Measurements from ENCODE around the gene NAT16. TPM values are rescaled to one million over a fixed set of nuclear protein-coding genes. Genes with fewer than 3 reads are reported as not detected.

NAT16 gene
- total RNA-seq, 1 donor: not detected

- Histone ChIP-seq H3K79me2 (ENCODE audit: insufficient read depth, low read length) (no peaks in the 10 kb centered on the region), H3K27ac (ENCODE audit: low read depth, low read length) (no peak overlapping the region), H3K9me3 (ENCODE audit: low read depth, low read length) (no peaks in the 10 kb centered on the region), H4K20me1 (ENCODE audit: insufficient read depth, low read length) (peaks cover 9% of the 10 kb centered on the region), H3K4me1 (ENCODE audit: insufficient read depth, low read length) (peaks cover 22% of the 10 kb centered on the region), H3K4me2 (ENCODE audit: insufficient read depth, low read length) (no peak overlapping the region), H3K36me3 (ENCODE audit: insufficient read depth, low read length) (peaks cover 20% of the 10 kb centered on the region), H3K27me3 (ENCODE audit: insufficient read depth, low read length) (no peaks in the 10 kb centered on the region), H3K4me3 (ENCODE audit: insufficient read depth, low read length) (no peak overlapping the region), H2AFZ (ENCODE audit: low read length) (no peak overlapping the region)
- no peak for DNase-seq (ENCODE audit: insufficient read length, low spot score, missing footprints)
- no peak for TF ChIP-seq CTCF (IDR thresholded peaks at IDR 0.05; ENCODE audit: extremely low read depth, low read depth, low read length)
These were observed 39.2 kb downstream of the NAT16 start for GRCh38 chr7:101140746-101141382.

GRCh38 chr7:101140339-101140699 is 39.8 kb downstream of the NAT16 start:
- Histone ChIP-seq H2AFZ (ENCODE audit: low read length) (no peak overlapping the region), H3K79me2 (ENCODE audit: insufficient read depth, low read length) (no peaks in the 10 kb centered on the region), H3K27ac (ENCODE audit: low read depth, low read length) (peak overlapping the region; percentile 11), H3K4me3 (ENCODE audit: insufficient read depth, low read length) (no peak overlapping the region), H3K4me2 (ENCODE audit: insufficient read depth, low read length) (no peak overlapping the region), H4K20me1 (ENCODE audit: insufficient read depth, low read length) (peaks cover 14% of the 10 kb centered on the region), H3K4me1 (ENCODE audit: insufficient read depth, low read length) (peaks cover 26% of the 10 kb centered on the region), H3K36me3 (ENCODE audit: insufficient read depth, low read length) (peaks cover 26% of the 10 kb centered on the region), H3K9me3 (ENCODE audit: low read depth, low read length) (no peaks in the 10 kb centered on the region), H3K27me3 (ENCODE audit: insufficient read depth, low read length) (no peaks in the 10 kb centered on the region)
- no peak for TF ChIP-seq CTCF (IDR thresholded peaks at IDR 0.05; ENCODE audit: extremely low read depth, low read depth, low read length)
- DNase-seq (ENCODE audit: insufficient read length, low spot score, missing footprints): no peak

GRCh38 chr7:101138213-101138870 is 41.8 kb downstream of the NAT16 start:
- peaks cover 43% of the 10 kb centered on the region for H3K36me3 ChIP-seq (ENCODE audit: insufficient read depth, low read length)
- peak overlapping the region; percentile 79 for H3K27ac ChIP-seq (ENCODE audit: low read depth, low read length)
- H3K4me3 ChIP-seq (ENCODE audit: insufficient read depth, low read length): no peak overlapping the region
- H3K9me3 ChIP-seq (ENCODE audit: low read depth, low read length): no peaks in the 10 kb centered on the region
- H4K20me1 ChIP-seq (ENCODE audit: insufficient read depth, low read length): peaks cover 29% of the 10 kb centered on the region
- no peaks in the 10 kb centered on the region for H3K27me3 ChIP-seq (ENCODE audit: insufficient read depth, low read length)
- H3K4me1 ChIP-seq (ENCODE audit: insufficient read depth, low read length): peaks cover 40% of the 10 kb centered on the region
- DNase-seq (ENCODE audit: insufficient read length, low spot score, missing footprints): peak; percentile 94
- H2AFZ ChIP-seq (ENCODE audit: low read length): no peak overlapping the region
- H3K79me2 ChIP-seq (ENCODE audit: insufficient read depth, low read length): no peaks in the 10 kb centered on the region
- peak overlapping the region; percentile 18 for H3K4me2 ChIP-seq (ENCODE audit: insufficient read depth, low read length)
- TF ChIP-seq CTCF (IDR thresholded peaks at IDR 0.05; ENCODE audit: extremely low read depth, low read depth, low read length): peak; percentile 45

GRCh38 chr7:101137651-101138212 is 42.4 kb downstream of the NAT16 start:
- H4K20me1 ChIP-seq (ENCODE audit: insufficient read depth, low read length): peaks cover 31% of the 10 kb centered on the region

More at GRCh38 chr7:101137651-101138212, 42.4 kb downstream of the NAT16 start:
- no peaks in the 10 kb centered on the region for H3K79me2 ChIP-seq (ENCODE audit: insufficient read depth, low read length)
- no peak overlapping the region for H2AFZ ChIP-seq (ENCODE audit: low read length)
- H3K4me2 ChIP-seq (ENCODE audit: insufficient read depth, low read length): peak overlapping the region; percentile 18
- peak overlapping the region; percentile 79 for H3K27ac ChIP-seq (ENCODE audit: low read depth, low read length)
- peaks cover 47% of the 10 kb centered on the region for H3K36me3 ChIP-seq (ENCODE audit: insufficient read depth, low read length)
- peak overlapping the region; percentile 27 for H3K4me3 ChIP-seq (ENCODE audit: insufficient read depth, low read length)
- peak; percentile 62 for DNase-seq (ENCODE audit: insufficient read length, low spot score, missing footprints)
- H3K9me3 ChIP-seq (ENCODE audit: low read depth, low read length): no peaks in the 10 kb centered on the region
- H3K27me3 ChIP-seq (ENCODE audit: insufficient read depth, low read length): no peaks in the 10 kb centered on the region
- TF ChIP-seq CTCF (IDR thresholded peaks at IDR 0.05; ENCODE audit: extremely low read depth, low read depth, low read length): no peak
- H3K4me1 ChIP-seq (ENCODE audit: insufficient read depth, low read length): peaks cover 43% of the 10 kb centered on the region

Measured in osteoblast (primary cell).